Measurements from ENCODE around the gene GATD1. TPM values are rescaled to one million over a fixed set of nuclear protein-coding genes. Genes with fewer than 3 reads are reported as not detected.
A peak's percentile ranks its signal among the peaks of the same experiment; 100 is the strongest.

The GATD1 gene
- total RNA-seq, 1 donor from 2014 or later = 21.2 TPM

- no peak for DNase-seq (ENCODE audit: low spot score in 2 of 2)
Measured at GRCh38 chr11:766936-767210, 10.4 kb downstream of the GATD1 start.

GRCh38 chr11:766106-766935 is 11.0 kb downstream of the GATD1 start:
- FAIRE-seq = no peak
- DNase-seq (ENCODE audit: low spot score in 2 of 2) = no peak

More at GRCh38 chr11:766936-767210, 10.4 kb downstream of the GATD1 start:
- FAIRE-seq = no peak

- DNase-seq (ENCODE audit: low spot score in 2 of 2) (no peak), FAIRE-seq (no peak)
Measured at GRCh38 chr11:765802-766091, 11.5 kb downstream of the GATD1 start.

- DNase-seq (ENCODE audit: low spot score in 2 of 2) (peak; percentile 71 to 74), FAIRE-seq (no peak)
Measured at GRCh38 chr11:765025-765801, 12.1 kb downstream of the GATD1 start.

GRCh38 chr11:764322-765024 is 12.8 kb downstream of the GATD1 start:
- DNase-seq (ENCODE audit: low spot score in 2 of 2) = no peak
- no peak for FAIRE-seq

GRCh38 chr11:763549-764321 is 13.6 kb downstream of the GATD1 start:
- no peak for DNase-seq (ENCODE audit: low spot score in 2 of 2)
- no peak for FAIRE-seq

- no peak for FAIRE-seq
- no peak for DNase-seq (ENCODE audit: low spot score in 2 of 2)
Measured at GRCh38 chr11:763073-763463, 14.2 kb downstream of the GATD1 start.

GRCh38 chr11:762421-763072 is 14.7 kb downstream of the GATD1 start:
- FAIRE-seq (no peak), DNase-seq (ENCODE audit: low spot score in 2 of 2) (peak; percentile 73 to 75)

- FAIRE-seq (no peak), DNase-seq (ENCODE audit: low spot score in 2 of 2) (no peak)
Measured at GRCh38 chr11:761526-762108, 15.7 kb downstream of the GATD1 start.

- DNase-seq (ENCODE audit: low spot score in 2 of 2) (no peak), FAIRE-seq (no peak)
Measured at GRCh38 chr11:760236-760635, 17.1 kb downstream of the GATD1 start.

- DNase-seq (ENCODE audit: low spot score in 2 of 2) = no peak
- FAIRE-seq = no peak
Measured at GRCh38 chr11:749731-750130, 27.6 kb downstream of the GATD1 start.

GRCh38 chr11:748007-748359 is 29.3 kb downstream of the GATD1 start:
- no peak for DNase-seq (ENCODE audit: low spot score in 2 of 2)
- FAIRE-seq = no peak

GRCh38 chr11:747158-748006 is 29.9 kb downstream of the GATD1 start, which contains the start of gene TALDO1:
TSS of gene TALDO1 (plus strand) at chr11:747464. CDS start at chr11:747482, 18 bp downstream.
- FAIRE-seq = no peak

GRCh38 chr11:746289-747157 is 30.8 kb downstream of the GATD1 start:
- no peak for FAIRE-seq
- peak; percentile 36 to 56 for DNase-seq (ENCODE audit: low spot score in 2 of 2)

More at GRCh38 chr11:747158-748006, 29.9 kb downstream of the GATD1 start, which contains the start of gene TALDO1:
- DNase-seq (ENCODE audit: low spot score in 2 of 2) = peak; percentile 96

- DNase-seq (ENCODE audit: low spot score in 2 of 2) (no peak), FAIRE-seq (no peak)
Measured at GRCh38 chr11:745428-745827, 31.9 kb downstream of the GATD1 start.

GRCh38 chr11:742571-743201 is 34.6 kb downstream of the GATD1 start:
- DNase-seq (ENCODE audit: low spot score in 2 of 2) (no peak), FAIRE-seq (no peak)

GRCh38 chr11:742156-742546 is 35.1 kb downstream of the GATD1 start:
- FAIRE-seq (no peak), DNase-seq (ENCODE audit: low spot score in 2 of 2) (no peak)
